CD4-positive, alpha-beta T cell (primary cell): ENCODE measurements around the gene REPS2. TPM values are rescaled to one million over a fixed set of nuclear protein-coding genes. Genes with fewer than 3 reads are reported as not detected.

ENCODE experiments used
- ATAC-seq: fragments of 200-7000 bp; cut with Tn5 transposase; one replicate; pipeline ENCODE4 v1.10.0; 2022; ENCODE audit warnings: mild to moderate bottlenecking; ENCODE audit not compliant: poor library complexity
- CTCF ChIA-PET: fragments of 350-600 bp; sonication (Branson Sonifier 250); formaldehyde crosslinking; loops from one replicate; lab custom pipeline; 2021; ENCODE audit warnings: antibody characterized with exemption, inconsistent platforms; lab: Charles Lee
- POLR2A ChIA-PET: fragments of 350-600 bp; sonication (Branson Sonifier 250); formaldehyde crosslinking; loops from one replicate; lab custom pipeline; 2021; ENCODE audit warnings: antibody characterized with exemption, inconsistent platforms; lab: Charles Lee
- DNase-seq, 14 experiments: peaks; one replicate each; pipeline ENCODE4 v3.0.0-alpha.2; 2013 to 2020; ENCODE audit warnings: mixed read lengths in 2 of 14
- H3K27ac ChIP-seq, 2 donors: one replicate each; pipeline versions ENCODE4 v1.5.1 to v1.7.0; 2013; ENCODE audit warnings: low read length in 2 of 2, low read depth in 1 of 2, mild to moderate bottlenecking in 1 of 2
- H3K27me3 ChIP-seq, 2 experiments: 1 replicate in 1 of 2; 2 replicates in 1 of 2; pipeline versions ENCODE4 v1.6.1 to v1.7.0; 2013; ENCODE audit warnings: low read length in 2 of 2, control low read depth in 1 of 2, mild to moderate bottlenecking in 1 of 2, moderate library complexity in 1 of 2; ENCODE audit not compliant: insufficient read depth in 2 of 2, control insufficient read depth in 1 of 2
- H3K36me3 ChIP-seq: one replicate; pipeline ENCODE4 v1.6.1; 2013; ENCODE audit warnings: low read length, control low read depth; ENCODE audit not compliant: insufficient read depth
- H3K4me1 ChIP-seq: one replicate; pipeline ENCODE4 v1.6.1; 2013; ENCODE audit warnings: low read length, control low read depth; ENCODE audit not compliant: insufficient read depth
- H3K4me3 ChIP-seq: one replicate; pipeline ENCODE4 v1.5.1; 2013; ENCODE audit warnings: mild to moderate bottlenecking, low read length, moderate library complexity
- H3K9me3 ChIP-seq, 2 experiments: 1 replicate in 1 of 2; 2 replicates in 1 of 2; pipeline versions ENCODE4 v1.6.1 to v1.7.0; 2013; ENCODE audit warnings: low read length in 2 of 2, mild to moderate bottlenecking in 2 of 2, control low read depth in 1 of 2, moderate library complexity in 1 of 2; ENCODE audit not compliant: control insufficient read depth in 1 of 2, insufficient read depth in 1 of 2
- H3K27ac Mint-ChIP-seq: one replicate; pipeline ENCODE4 v1.8.0; 2020; ENCODE audit warnings: mixed read lengths
- H3K27me3 Mint-ChIP-seq: one replicate; pipeline ENCODE4 v1.8.0; 2021; ENCODE audit warnings: mixed read lengths
- H3K36me3 Mint-ChIP-seq: one replicate; pipeline ENCODE4 v1.8.0; 2021; ENCODE audit warnings: low read depth, mixed read lengths
- H3K4me1 Mint-ChIP-seq: one replicate; pipeline ENCODE4 v1.8.0; 2021; ENCODE audit warnings: low read depth, mixed read lengths
- H3K4me3 Mint-ChIP-seq: one replicate; pipeline ENCODE4 v1.8.0; 2020; ENCODE audit warnings: mild to moderate bottlenecking, mixed read lengths
- H3K9me3 Mint-ChIP-seq: one replicate; pipeline ENCODE4 v1.8.0; 2020; ENCODE audit warnings: mixed read lengths
- CTCF ChIP-seq: fragments of 200-600 bp; IDR thresholded peaks from one replicate; pipeline ENCODE4 v1.8.0; 2022; ENCODE audit warnings: antibody characterized with exemption, mild to moderate bottlenecking
- intact Hi-C, 2 experiments: fragments of 100-400 bp; cut with DNase I in 1 of 2; cut with micrococcal nuclease in 1 of 2; formaldehyde crosslinking; loops; one replicate each; pipeline versions ENCODE4 v1.15.1 to v1.9.0; 2023 to 2025; cut with DNase I, micrococcal nuclease
- total RNA-seq, 174 experiments: library from RNA in 2 of 174; stranded (reverse) in 2 of 174; gene quantifications; one replicate each; pipeline ENCODE4 v1.2.3 and lab custom pipeline; 2021 to 2026

Gene REPS2
- total RNA-seq, 2 experiments from 2014 or later = 0.53 to 0.60 TPM

DNA sequence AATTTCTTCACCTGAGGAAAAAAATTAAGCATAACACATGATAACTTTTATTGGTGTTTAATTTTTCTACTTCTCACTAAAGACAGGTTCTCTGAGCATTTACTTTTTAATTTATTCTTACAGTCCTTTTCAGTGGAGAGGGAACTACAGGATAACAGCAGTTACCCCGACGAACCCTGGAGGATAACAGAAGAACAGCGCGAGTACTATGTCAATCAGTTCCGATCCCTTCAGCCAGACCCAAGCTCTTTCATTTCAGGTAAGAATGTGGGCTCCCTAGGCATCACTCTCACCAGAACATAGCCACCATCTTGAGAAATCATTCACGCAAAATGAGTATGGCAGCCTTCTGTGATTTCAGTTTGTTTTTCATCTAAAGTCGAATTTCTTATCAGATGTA lies 100.8 kb downstream of the REPS2 start:
- Histone ChIP-seq H3K4me1 (no peaks in the 10 kb centered on the region), H3K27me3 (no peaks in the 10 kb centered on the region), H3K36me3 (no peaks in the 10 kb centered on the region), H3K9me3 (no peaks in the 10 kb centered on the region), H3K27ac (no peak overlapping the region), H3K4me3 (no peak overlapping the region)
- H3K4me3 Mint-ChIP-seq = no peak overlapping the region
- H3K9me3 Mint-ChIP-seq = no peaks in the 10 kb centered on the region
- ChIA-PET POLR2A (no interaction called here), CTCF (interaction anchor here (0.6 to 2.0 kb wide), 4 partner anchors 62 to 299 kb away, joined by 3 to 17 read pairs (median 4); no protein-coding TSS in a partner anchor)
- H3K27me3 Mint-ChIP-seq = no peaks in the 10 kb centered on the region
- no peak for ATAC-seq
- H3K4me1 Mint-ChIP-seq = no peaks in the 10 kb centered on the region
- TF ChIP-seq CTCF = no peak
- no peak overlapping the region for H3K27ac Mint-ChIP-seq
- intact Hi-C loops = loop anchor here in 1 of 2 experiments (5.0 kb wide), 1 partner anchor 220 kb away; no protein-coding TSS in a partner anchor
- no peaks in the 10 kb centered on the region for H3K36me3 Mint-ChIP-seq
- DNase-seq = no peak

GRCh38 chrX:17052210-17052609 lies 105.8 kb downstream of the REPS2 start:
- H3K27ac Mint-ChIP-seq = no peak overlapping the region
- no peaks in the 10 kb centered on the region for H3K4me1 Mint-ChIP-seq
- no peaks in the 10 kb centered on the region for H3K36me3 Mint-ChIP-seq
- no peaks in the 10 kb centered on the region for H3K27me3 ChIP-seq
- no peaks in the 10 kb centered on the region for H3K36me3 ChIP-seq
- intact Hi-C loops = no loop called here
- H3K4me3 ChIP-seq = no peak overlapping the region
- H3K4me1 ChIP-seq = no peaks in the 10 kb centered on the region
- H3K27ac ChIP-seq = no peak overlapping the region
- H3K27me3 Mint-ChIP-seq = no peaks in the 10 kb centered on the region
- ATAC-seq (no peak), DNase-seq (no peak)
- H3K4me3 Mint-ChIP-seq = no peak overlapping the region
- ChIA-PET POLR2A (no interaction called here), CTCF (no interaction called here)
- TF ChIP-seq CTCF = no peak
- no peaks in the 10 kb centered on the region for H3K9me3 ChIP-seq
- H3K9me3 Mint-ChIP-seq = no peaks in the 10 kb centered on the region

GRCh38 chrX:17052793-17053192 lies 106.3 kb downstream of the REPS2 start:
- Histone ChIP-seq H3K27ac (no peak overlapping the region), H3K4me1 (no peaks in the 10 kb centered on the region), H3K9me3 (no peaks in the 10 kb centered on the region), H3K36me3 (no peaks in the 10 kb centered on the region), H3K4me3 (no peak overlapping the region), H3K27me3 (no peaks in the 10 kb centered on the region)
- Mint-ChIP-seq H3K27me3 (no peaks in the 10 kb centered on the region), H3K36me3 (no peaks in the 10 kb centered on the region), H3K9me3 (no peaks in the 10 kb centered on the region), H3K4me1 (no peaks in the 10 kb centered on the region), H3K4me3 (no peak overlapping the region), H3K27ac (no peak overlapping the region)
- TF ChIP-seq CTCF = no peak
- DNase-seq = no peak
- intact Hi-C loops = no loop called here
- ChIA-PET CTCF (no interaction called here), POLR2A (no interaction called here)
- no peak for ATAC-seq
